Stimulated activated CD4-positive, alpha-beta T cell treated with anti-CD3 and anti-CD28 coated beads, Interleukin-12 subunit alpha, Interleukin-12 subunit beta, amount 100 ng/mL, for 48 hours (primary cell): ENCODE measurements around the gene CKS2.

Experiments used
- DNase-seq, 3 donors: peaks; one replicate each; pipeline ENCODE4 v3.0.0-alpha.2; 2020; ENCODE audit warnings: low read depth in 2 of 3, low spot score in 1 of 3

CKS2 gene

DNA sequence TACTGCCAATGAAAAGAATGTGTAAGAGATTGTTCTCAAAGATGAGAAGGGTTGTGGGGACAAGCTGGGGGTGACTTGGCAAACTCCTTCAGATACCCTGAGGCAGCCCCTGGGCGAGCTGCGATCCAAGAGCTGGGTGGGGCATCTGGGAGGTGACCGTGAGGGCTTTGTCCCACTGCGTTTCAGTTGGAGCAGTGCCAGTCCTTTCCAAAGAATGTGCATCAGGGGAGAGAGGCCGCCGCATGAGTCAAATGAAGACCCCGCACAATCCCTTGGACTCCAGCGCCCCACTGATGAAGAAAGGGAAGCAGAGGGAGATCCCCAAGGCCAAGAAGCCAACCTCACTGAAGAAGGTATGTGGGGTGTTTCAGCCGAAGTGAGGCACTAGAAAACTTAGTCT is 35.7 kb downstream of the CKS2 start:
- no peak for DNase-seq

DNA sequence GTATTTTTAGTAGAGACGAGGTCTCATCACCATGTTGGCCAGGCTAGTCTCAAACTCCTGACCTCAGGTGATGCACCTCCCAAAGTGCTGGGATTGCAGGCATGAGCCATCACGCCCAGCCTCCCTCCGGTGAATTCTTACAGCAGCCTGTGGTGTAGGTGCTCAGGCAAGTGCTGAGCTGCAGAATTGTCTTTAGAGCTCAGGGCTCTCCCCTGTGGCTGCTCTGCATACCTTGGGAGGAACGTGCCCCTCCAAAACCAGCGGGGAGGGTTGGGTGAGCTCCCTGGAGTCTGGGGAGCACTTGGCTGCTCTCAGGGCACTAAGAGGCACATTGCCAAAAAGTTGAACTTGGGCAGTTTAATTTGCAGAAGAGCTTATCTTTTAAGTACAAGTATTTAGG is 36.7 kb downstream of the CKS2 start:
- DNase-seq, result no peak

DNA sequence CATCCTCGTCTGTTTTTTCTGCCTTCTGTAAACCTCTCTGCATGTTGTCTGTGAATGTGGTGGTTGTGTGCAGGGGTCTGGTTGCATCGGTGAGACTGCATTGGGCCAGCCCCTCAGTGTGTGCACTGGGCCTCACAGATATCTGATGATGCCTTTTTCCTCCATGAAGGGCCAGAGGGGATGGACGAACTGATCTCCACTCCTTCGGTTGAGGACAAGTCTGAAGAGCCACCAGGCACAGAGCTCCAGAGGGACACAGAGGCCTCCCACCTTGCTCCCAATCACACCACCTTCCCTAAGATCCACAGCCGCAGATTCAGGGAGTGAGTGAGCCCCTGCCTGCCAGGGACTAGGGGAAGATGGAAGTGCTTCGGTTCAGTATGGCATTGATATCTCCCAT is 38.6 kb downstream of the CKS2 start:
- no peak for DNase-seq

DNA sequence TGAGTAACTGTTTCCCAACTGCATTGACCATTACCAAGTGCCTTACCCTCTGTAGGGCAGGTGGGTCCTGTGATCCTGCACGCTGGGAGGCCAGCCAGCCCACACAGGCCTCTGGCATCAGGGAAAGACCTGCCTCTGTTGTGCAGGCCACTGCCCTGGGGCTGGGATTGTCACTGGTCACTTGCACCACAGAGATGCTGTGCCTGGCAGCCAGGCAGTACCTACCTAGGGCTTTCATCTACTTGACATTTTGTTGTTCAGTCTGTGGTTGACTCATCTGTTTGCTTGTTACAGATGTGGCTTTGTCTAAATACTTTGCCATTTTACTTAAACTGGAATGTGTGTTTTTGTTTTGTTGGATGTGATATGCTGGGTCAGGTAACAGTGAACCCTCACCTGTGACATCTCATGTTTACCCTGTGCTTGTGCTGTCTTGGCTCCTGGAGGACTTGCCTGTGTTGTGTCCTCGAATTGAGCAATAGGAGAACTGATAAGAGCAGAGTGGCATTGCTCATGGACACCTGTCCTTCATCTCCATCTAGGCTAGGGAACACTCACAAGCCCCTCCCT is 40.1 kb downstream of the CKS2 start:
- no peak for DNase-seq

DNA sequence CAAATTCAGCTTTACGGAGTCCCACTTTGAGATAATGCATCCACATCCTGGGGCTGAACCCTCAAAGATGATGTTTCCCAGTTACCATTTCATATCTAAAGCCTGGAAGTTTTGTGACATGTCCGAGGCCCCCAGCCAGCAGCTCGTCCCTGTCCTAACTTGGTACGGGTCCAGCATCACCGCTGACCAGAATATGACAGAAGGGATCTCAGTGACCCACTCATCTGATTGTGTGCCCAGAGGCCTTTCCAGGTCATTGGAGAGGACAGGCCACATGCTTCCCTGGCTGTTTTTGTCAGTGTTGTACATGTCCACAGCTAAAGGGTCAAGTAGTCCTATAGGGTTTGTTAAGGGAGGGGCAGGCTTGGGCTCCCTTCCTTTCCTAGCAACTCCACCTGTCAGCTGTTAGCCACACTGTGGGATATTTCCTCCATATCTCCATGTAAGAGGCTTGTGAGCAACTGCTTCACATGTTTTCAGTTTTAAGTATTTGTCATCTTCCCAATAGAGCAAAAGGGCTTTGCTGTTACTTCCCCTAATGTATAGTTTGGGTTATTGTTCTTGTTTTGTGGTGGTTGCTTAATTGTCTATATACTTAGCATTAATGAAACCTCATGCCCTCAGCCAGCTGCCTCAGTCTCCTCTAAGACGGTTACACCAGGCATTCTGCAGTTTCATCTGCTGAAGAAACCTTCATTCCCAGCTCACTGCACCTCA is 40.7 kb downstream of the CKS2 start:
- DNase-seq, result no peak

DNA sequence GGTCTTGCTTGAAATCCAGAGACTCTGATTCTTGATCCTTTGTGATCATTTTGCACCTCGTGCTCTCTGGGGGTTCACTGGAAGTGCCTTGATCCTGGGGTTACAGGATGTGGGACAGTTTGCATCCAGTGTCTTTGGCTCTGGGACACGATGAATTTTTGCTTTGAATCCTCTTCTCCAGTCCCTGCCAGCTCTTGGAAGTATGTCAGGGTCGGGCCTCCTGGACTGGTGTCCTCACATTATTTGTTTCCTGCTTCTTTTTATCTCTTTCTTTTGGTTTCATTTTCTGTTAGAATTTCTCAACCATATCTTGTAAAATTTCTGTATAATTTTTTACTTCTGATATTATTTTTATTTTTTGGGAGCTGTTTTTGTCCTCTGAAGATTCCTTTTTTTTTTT is 41.5 kb downstream of the CKS2 start:
- DNase-seq, result no peak

DNA sequence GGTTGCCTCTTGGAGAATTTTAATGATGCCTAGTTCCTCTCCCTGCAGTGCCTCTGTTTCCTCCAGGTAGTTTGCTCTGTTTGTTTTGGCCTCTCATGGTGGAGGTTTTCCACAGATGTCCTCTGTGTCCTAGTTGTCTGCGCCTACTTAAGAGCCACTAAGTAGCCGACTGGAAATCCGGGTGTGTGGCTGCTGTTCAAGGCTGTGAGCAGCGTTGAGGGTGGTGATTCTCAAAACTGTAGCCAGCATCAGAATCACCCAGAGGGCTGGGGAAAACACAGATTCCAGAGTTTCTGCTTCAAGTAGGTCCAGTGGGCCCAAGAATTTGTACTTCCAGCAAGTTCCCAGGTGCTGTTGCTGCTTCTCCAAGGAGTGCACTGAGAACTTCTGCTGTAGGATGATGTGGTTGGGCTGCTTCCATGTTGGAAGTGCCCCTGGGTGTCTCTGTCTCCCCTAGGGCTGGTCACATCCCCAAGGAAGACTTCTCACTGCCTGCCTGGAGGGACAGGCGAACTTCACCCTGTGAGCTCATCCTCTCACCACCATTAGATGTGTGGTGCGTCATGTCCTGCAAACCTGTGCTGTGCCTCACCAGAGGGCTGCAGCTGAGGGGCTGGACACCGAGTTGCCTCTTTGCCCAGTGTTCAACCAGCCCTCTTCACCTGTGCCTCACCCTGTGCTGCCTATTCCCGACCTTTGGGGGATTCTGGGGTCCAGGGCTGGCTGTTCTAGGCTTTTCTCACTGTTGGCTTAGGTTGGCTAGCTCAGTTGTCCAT is 42.1 kb downstream of the CKS2 start:
- no peak for DNase-seq

DNA sequence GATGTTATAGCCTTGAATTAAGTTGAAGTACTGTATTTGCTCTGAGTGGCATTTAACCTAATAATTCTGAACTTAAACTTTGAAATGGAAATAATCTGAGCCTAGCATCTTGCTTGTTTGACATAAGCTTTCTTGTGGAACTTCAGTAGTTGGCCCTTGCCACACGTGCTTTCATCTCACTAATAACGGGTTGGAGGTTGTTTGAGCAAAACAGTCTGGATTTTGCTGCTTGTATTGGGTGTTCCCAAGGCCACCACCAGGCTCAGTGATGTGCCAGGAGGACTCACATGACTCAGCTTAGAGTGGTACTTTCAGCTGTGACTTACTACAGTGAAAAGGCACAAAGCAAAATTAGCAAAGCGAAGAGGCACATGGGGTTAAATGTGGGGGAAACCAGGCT is 43.0 kb downstream of the CKS2 start:
- no peak for DNase-seq

DNA sequence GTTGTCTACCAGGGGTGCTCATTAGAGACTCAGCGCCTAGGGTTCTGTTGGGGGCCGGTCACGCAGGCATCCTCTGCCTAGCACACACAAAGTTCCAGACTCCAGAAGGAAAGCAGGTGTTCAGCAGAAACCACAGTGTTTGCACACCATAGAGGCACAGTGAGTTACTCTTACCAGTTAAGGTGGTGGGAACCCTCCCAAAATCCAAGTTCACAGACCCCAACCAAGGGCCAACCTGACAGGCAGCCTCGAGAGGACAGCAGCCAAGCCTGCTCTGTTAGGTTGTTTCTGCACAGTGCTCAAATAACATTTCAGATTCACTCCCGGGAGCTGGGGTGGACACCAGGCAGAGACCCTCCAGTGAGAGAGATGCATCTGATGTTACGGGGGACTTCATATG is 43.5 kb downstream of the CKS2 start:
- no peak for DNase-seq

DNA sequence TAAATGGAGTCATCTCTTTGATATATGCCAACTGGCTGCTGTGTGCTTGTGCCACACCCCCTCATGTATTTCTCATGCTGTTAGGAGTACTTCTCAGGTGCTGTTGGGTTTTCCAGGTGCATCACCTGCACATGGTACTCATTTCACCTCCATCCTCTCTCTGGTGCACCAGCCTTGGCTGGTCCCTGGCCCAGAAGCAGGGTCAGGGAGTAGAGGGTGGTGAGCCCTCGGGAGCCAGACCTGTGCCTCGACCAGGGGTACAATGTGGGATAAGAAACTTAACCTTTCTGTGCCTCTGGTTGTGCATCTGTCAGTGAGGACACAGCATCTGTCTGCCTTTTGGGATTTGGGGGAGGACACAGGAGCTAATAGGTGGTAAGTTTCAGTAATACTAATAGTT is 45.8 kb downstream of the CKS2 start:
- DNase-seq, result no peak

DNA sequence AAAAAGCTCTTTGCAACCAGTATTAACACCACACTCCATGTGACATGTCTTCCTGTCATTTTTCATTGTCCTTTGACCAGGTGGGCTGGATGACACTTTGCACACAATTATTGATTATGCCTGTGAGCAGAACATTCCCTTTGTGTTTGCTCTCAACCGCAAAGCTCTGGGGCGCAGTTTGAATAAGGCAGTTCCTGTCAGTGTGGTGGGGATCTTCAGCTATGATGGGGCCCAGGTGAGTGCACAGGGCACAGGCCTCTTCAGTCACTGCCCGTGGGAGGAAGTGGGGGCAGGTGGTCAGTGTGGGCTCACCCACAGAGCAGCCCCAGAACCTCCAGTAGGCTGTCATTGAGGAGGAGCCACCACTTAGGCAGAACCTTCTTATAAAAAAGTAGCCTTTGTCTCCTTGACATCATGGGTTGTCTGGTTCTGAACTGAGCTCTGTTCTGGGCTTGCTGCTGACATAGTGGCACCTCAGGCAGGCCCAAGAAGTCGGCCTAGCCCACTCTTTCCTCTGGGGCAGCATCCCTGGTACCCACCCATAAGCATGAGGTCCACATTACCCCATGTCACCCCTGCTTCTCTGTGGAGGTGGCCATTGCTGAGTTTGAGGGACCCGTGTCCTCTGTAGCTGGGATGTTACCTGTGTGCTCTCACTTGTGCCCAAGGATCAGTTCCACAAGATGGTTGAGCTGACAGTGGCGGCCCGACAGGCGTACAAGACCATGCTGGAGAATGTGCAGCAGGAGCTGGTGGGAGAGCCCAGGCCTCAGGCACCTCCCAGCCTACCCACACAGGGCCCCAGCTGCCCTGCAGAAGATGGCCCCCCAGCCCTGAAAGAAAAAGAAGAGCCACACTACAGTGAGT is 46.6 kb downstream of the CKS2 start:
- DNase-seq, result no peak

DNA sequence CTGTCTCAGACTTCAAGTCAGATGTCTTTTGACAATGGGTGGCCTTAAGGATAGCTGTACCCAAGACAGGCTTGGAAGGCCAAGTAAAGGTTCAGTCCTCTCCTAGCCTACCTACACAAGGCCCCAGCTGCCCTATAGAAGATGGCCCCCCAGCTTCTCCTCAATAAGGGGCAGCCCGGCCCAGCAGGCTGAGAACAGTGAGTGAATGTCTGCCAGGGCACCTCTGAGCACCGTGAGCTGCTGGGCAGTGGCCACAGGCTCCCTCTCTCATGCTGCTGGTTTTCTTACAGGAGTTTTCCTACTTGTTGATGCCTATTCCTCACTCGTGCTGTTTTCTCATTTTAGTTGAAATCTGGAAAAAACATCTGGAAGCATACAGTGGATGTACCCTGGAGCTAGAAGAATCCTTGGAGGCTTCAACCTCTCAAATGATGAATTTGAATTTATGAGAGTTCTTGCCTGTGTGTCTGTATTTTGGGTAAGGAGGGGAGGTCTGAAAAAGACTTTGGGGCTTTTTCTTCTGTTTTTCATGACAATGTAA is 47.5 kb downstream of the CKS2 start:
- DNase-seq, result no peak

DNA sequence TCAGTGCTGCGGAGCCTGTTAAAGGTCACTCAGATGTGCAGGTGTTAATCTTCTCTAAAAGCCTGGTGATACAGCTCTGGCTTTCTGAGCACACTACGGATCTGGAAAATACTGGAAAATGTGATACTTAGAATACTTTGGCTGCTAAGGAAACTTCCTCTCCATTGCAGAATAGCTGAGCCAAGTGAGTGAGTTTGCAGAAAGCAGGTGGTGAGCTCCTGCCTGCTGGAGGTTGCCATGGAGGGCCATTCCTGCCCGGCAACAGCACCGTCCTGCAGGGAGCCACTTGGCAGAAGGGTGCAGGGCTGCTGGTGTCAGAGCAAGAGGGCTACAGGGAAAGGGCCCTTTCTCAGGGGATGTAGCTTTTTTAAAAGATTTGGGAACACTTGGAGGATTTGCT is 48.0 kb downstream of the CKS2 start:
- DNase-seq, result no peak

DNA sequence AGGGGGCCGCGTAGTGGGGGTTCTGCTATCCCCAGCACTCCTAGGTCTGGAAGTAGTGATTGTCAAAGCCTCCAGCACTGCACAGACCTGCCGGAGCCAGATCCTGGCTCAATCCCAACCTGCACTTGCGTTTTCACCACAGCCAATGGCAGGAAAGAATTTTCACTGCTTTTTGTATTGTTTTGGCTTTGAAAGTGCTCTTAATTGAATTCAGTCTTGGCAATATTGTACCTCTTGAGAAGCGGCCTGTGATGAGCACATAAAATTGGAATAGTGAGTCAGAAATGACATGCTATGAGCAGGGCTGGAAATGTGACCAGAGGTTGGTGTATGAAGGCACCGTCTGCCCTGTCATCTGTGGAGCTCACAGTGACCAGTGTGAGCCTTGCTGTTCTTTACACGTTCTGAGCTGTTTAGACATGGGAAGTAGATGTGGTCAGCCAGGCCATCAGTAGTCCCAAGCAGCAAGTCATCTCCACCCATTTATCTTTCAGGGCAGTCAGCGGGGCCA is 48.8 kb downstream of the CKS2 start:
- no peak for DNase-seq

DNA sequence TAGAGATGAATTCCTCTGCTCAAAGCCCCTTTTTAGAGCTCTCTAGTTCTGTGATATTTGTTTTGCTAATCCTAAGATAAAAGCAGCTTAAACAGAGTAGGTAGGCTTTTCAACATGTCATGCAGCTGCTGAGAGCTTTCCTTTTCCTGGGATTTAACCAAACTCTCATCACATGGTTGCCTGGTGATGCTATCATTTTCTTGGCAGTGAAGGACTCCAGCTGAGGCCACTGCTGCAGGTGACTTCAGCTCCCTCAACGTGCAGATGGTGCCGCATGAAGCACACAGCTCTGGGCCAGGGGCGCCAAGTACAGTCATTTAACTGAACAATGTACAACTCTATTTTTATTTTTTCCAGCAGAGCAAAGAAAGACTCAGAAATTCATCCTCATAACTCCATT is 49.5 kb downstream of the CKS2 start:
- no peak for DNase-seq

DNA sequence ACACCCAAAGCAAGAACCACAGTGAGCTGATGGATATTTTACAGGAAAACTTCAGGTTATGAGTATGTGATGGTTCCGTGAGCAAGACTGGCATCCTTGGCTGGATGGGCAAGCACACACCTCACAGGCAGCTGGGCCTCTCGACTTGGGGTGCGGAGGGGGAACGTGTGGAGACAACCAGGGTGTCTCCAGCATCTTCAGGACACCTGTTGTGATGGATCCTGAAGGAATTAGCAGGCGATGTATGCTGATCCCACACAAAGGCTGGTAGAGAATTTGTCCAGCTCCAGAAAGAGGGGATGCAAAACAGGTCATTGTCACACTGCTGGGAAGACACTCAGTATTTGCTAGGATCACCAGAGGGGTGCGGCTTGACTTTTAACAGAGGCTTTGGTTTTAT is 50.0 kb downstream of the CKS2 start:
- no peak for DNase-seq

DNA sequence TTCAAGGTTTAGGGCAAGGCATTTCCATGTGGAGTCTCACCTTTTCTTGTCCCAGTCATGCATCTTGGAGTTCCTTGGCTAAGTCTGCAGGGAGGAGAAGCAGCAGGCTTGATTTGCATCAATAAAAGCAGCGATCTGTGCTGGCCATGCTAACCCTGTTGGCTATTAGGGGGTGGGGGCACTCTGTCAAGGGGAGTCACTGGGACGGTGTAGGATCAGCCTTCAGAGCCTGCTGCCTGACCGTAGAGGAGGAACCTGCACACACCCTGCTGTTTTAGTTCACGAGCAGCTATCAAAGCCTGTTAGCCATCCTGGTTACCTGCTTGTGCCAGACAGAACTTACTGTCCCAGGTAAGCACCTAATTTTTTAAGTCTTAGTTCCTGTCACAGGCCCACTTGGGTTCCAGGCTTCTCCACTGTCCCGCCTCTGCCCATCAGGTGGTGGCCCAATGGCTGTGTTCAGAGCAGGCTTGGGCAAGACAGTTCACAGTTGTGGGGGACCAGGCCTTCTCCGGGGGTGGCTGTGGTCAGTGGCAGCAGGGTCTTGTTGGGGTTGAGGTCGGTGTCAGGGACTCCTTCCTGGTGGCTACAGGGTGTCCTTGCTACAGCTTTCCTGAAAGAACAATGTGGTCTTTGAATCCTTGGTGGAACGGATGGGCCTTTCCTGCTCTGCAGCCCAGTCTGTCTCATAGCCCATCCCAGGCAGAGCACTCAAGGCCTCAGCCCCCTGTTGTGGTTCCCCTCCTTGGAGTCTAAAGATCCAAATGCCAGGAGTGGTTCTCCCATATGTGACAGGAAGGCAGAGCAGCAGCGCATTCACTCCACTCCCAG is 51.0 kb downstream of the CKS2 start:
- no peak for DNase-seq

DNA sequence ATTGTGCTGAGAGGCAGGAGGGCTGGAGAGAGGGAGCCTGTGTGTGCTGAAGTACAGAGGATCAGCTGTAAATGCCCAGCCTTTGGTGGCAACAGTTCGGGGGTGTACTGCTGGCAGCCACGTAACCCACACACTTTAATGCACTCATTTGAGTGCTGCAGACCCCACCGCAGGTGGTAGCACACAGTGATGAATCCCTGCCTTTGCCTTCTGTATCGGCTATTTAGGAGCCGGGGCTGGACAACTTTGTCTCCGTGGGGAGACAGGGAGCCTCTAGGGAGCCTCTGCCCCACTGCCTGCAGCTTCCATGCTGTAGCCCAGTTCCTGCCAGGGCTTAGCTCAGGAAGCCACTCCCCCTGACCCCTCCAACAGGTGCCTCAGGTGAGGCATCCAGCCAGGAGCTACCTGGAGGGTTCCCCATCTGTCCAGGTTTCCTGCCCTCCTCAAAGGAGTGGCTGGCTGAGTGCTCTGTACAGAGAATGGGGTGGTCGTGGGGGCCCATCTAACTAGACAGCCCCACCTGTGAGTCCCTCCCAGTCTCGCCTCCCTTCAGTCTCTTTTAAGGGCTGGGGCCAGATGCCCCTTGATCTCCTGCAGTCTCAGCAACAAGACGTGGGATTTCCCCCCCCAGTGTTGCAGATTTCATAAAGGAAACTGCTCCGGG is 51.8 kb downstream of the CKS2 start:
- no peak for DNase-seq

DNA sequence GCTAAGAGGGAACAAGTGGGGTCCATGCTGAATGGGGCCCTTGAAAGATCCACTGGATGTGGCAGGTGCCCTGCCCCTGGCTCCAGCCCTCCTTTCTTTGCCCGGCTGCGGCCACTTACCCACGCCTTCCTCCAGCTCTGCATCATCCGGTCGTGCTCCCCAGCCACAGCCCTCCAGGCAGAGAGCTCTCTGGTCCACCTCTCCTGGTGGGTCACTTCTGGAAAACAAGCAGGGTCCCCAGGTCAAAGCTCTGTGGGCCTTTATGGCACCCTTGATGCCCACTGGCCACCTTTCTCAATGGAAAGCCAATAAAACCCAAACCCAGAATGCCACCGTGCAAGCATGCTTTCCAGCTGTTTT is 52.3 kb downstream of the CKS2 start:
- DNase-seq, result no peak
